ENCODE results near the gene TTR. TPM values are rescaled to one million over a fixed set of nuclear protein-coding genes. Genes with fewer than 3 reads are reported as not detected.
A peak's percentile ranks its signal among the peaks of the same experiment; 100 is the strongest.

TTR gene
- total RNA-seq, 2 donors from 2014 or later = not detected

- Mint-ChIP-seq H3K9me3 (no peaks in the 10 kb centered on the region), H3K27ac (no peak overlapping the region)
Measured at GRCh38 chr18:31598021-31598805, 6.5 kb downstream of the TTR start.

DNA sequence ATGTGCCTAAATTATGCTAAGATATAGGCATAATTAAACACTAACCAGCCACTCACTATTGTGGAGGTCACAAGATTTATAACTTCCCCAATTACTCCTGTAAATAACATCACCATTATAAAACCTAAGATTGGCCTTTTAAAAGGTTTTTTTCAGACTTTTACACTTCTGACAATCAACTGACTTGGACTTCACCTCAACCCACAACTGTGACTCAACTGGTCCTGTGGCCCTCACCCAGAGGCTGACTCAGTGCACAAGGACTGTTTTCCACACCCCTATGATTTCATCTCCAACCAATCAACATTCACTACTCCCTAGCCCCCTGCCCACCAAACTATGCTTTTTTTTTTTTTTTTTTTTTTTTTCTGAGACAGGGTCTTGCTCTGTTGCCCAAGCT lies 11.6 kb downstream of the TTR start:
- Mint-ChIP-seq H3K36me3 (no peaks in the 10 kb centered on the region), H3K27ac (no peak overlapping the region), H3K9me3 (peaks cover 3 to 5% of the 10 kb centered on the region in 2 donors)
- DNase-seq (ENCODE audit: low spot score in 2 of 2) (peak in 1 of 2 donors; percentile 6), ATAC-seq (peak; percentile 81 to 95)

More at GRCh38 chr18:31598021-31598805, 6.5 kb downstream of the TTR start:
- no peaks in the 10 kb centered on the region for H3K36me3 Mint-ChIP-seq
- ATAC-seq (no peak), DNase-seq (ENCODE audit: low spot score in 2 of 2) (no peak)

DNA sequence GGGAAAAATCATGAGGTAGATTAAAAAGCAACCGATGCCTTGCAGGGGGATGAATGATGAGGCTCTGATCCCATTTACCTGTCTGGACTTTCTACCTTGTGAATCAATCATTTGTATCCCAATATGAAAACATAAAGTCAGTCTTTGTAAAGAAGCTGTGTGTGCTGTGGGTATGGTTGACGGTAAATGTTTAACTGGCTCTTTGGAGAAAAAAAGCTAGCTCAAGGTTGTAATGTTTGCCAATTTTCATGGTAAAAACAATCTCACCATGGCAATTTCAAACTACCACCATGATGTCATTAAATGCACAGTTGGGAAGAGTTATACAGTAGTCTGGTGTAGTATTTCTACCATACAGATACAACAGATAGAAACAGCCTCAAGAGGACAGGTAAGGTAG lies 14.6 kb downstream of the TTR start:
- ATAC-seq (no peak), DNase-seq (ENCODE audit: low spot score in 2 of 2) (no peak)
- no peaks in the 10 kb centered on the region for H3K36me3 Mint-ChIP-seq
- peaks cover 3 to 5% of the 10 kb centered on the region in 2 donors for H3K9me3 Mint-ChIP-seq
- H3K27ac Mint-ChIP-seq = no peak overlapping the region

DNA sequence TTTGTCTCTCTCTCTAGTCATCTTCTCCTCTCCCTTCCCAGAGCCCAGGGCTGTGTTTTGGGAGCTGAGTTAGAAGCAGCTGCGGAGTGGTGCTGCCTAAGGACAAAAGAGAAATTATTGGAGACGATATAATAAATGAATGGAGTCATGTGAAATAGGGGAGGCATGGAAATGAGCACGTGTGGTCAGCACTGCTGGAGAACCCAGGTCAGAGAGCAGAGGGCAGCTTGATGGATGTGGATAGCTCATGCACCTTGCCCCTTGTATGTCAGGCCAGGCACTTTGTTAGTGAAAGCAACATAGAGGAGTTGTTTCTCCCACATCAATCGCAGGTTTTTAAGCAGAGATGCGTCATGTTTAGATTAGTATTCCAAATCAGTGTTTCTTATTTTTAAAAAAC lies 15.7 kb downstream of the TTR start:
- ATAC-seq = no peak
- H3K9me3 Mint-ChIP-seq = peaks cover 3 to 5% of the 10 kb centered on the region in 2 donors
- DNase-seq (ENCODE audit: low spot score in 2 of 2) = no peak
- no peak overlapping the region for H3K27ac Mint-ChIP-seq
- H3K36me3 Mint-ChIP-seq = no peaks in the 10 kb centered on the region

GRCh38 chr18:31609886-31610285 lies 18.2 kb downstream of the TTR start:
- no peaks in the 10 kb centered on the region for H3K9me3 Mint-ChIP-seq
- no peak overlapping the region for H3K27ac Mint-ChIP-seq
- no peak for ATAC-seq
- DNase-seq (ENCODE audit: low spot score in 2 of 2) = no peak
- H3K36me3 Mint-ChIP-seq = no peaks in the 10 kb centered on the region

GRCh38 chr18:31610286-31611205 lies 18.9 kb downstream of the TTR start:
- Mint-ChIP-seq H3K36me3 (no peaks in the 10 kb centered on the region), H3K27ac (no peak overlapping the region), H3K9me3 (no peaks in the 10 kb centered on the region)
- DNase-seq (ENCODE audit: low spot score in 2 of 2) = no peak
- no peak for ATAC-seq

- no peak for DNase-seq (ENCODE audit: low spot score in 2 of 2)
- no peak for ATAC-seq
- no peak overlapping the region for H3K27ac Mint-ChIP-seq
- H3K36me3 Mint-ChIP-seq = no peaks in the 10 kb centered on the region
- H3K9me3 Mint-ChIP-seq = no peaks in the 10 kb centered on the region
Measured at GRCh38 chr18:31611511-31611910, 19.8 kb downstream of the TTR start.

DNA sequence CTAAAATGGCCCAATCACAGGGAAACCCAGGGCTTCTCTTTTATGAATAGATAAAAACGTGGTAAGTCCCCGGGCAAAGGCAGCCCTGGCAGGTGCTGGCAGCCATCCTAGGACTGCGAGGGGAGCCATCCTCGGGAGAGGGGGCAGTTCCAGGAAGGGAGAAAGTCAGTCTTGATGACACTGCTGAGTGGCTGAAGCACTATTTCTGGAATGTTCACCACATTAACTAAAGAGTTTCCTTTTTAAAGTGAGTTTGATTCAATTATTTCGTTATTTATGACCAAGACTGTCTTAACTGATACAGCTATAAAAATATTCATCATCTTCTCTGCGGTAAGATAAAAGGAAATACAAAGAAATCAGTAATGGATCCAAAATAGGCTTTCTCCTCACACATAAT lies 20.4 kb downstream of the TTR start:
- no peak for ATAC-seq
- no peaks in the 10 kb centered on the region for H3K9me3 Mint-ChIP-seq
- no peaks in the 10 kb centered on the region for H3K36me3 Mint-ChIP-seq
- DNase-seq (ENCODE audit: low spot score in 2 of 2) = no peak
- H3K27ac Mint-ChIP-seq = no peak overlapping the region

GRCh38 chr18:31614044-31614443 lies 22.4 kb downstream of the TTR start:
- DNase-seq (ENCODE audit: low spot score in 2 of 2) = no peak
- no peak for ATAC-seq
- Mint-ChIP-seq H3K27ac (no peak overlapping the region), H3K36me3 (no peaks in the 10 kb centered on the region), H3K9me3 (no peaks in the 10 kb centered on the region)

DNA sequence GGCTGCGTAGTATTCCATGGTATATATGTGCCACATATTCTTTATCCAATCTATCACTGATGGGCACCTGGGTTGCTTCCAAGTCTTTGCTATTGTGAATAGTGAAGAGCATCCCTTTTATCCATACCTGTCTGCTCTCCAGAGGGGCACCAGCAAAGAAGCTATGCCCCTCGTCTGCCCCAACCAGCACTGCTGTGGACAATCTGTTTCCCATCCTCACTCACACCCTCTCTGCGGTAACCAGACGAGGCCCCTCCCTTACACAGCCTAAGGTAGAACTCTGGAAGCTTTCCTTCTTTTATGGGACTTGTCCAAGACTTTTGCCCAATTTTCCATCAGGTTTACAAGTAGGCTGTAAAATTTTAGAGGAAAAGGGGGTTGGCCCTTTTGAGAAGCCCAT lies 24.9 kb downstream of the TTR start:
- no peaks in the 10 kb centered on the region for H3K9me3 Mint-ChIP-seq
- no peaks in the 10 kb centered on the region for H3K36me3 Mint-ChIP-seq
- ATAC-seq (no peak), DNase-seq (ENCODE audit: low spot score in 2 of 2) (no peak)
- H3K27ac Mint-ChIP-seq = no peak overlapping the region

GRCh38 chr18:31617031-31617717 lies 25.5 kb downstream of the TTR start:
- DNase-seq (ENCODE audit: low spot score in 2 of 2) (no peak), ATAC-seq (no peak)
- Mint-ChIP-seq H3K27ac (no peak overlapping the region), H3K36me3 (no peaks in the 10 kb centered on the region), H3K9me3 (no peaks in the 10 kb centered on the region)

GRCh38 chr18:31618801-31619200 lies 27.1 kb downstream of the TTR start:
- no peaks in the 10 kb centered on the region for H3K36me3 Mint-ChIP-seq
- no peak for DNase-seq (ENCODE audit: low spot score in 2 of 2)
- no peak for ATAC-seq
- H3K9me3 Mint-ChIP-seq = no peaks in the 10 kb centered on the region
- no peak overlapping the region for H3K27ac Mint-ChIP-seq

- DNase-seq (ENCODE audit: low spot score in 2 of 2) (no peak), ATAC-seq (no peak)
- Mint-ChIP-seq H3K9me3 (no peaks in the 10 kb centered on the region), H3K36me3 (no peaks in the 10 kb centered on the region), H3K27ac (no peak overlapping the region)
Measured at GRCh38 chr18:31619291-31619690, 27.6 kb downstream of the TTR start.

DNA sequence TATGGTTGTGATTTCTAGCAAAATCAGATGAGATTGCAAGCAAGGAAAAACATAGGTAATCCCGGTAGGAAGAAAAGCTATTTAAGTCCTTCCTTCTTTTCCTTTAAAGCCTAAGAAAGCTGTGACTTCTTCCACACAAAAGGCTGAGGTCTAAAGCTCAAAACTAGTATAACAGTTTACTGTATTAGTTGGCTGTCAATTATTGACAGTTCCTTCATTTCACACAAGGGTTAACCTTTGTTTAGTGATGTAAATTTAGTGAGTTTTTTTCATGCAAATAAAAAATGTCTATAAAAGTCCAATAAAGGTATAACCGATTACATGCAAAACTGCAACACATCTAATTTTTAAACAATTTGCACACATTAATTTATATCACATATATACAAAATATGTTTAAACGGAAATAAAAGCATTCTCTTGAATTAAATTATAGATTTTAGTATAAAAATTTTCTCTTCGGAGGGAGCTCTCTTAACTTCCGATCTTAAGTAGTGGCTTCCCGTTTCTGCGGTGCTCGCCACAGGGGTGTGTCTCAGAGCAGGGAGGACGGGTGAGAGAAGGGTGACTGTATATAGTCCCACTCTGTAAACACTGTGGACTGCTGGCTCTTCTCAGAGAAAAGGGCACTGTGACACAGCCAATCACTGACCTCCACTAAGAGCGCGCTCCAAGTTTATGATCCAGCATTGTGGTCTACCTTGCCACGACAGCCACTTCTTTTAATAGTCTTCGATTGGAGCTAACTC lies 33.4 kb downstream of the TTR start:
- no peaks in the 10 kb centered on the region for H3K9me3 Mint-ChIP-seq

GRCh38 chr18:31626409-31626808 lies 34.7 kb downstream of the TTR start:
- ATAC-seq (no peak), DNase-seq (ENCODE audit: low spot score in 2 of 2) (no peak)
- Mint-ChIP-seq H3K36me3 (no peaks in the 10 kb centered on the region), H3K9me3 (no peaks in the 10 kb centered on the region), H3K27ac (no peak overlapping the region)

More for the DNA sequence above, 33.4 kb downstream of the TTR start:
- DNase-seq (ENCODE audit: low spot score in 2 of 2) = no peak
- no peak for ATAC-seq
- no peaks in the 10 kb centered on the region for H3K36me3 Mint-ChIP-seq
- H3K27ac Mint-ChIP-seq = no peak overlapping the region

DNA sequence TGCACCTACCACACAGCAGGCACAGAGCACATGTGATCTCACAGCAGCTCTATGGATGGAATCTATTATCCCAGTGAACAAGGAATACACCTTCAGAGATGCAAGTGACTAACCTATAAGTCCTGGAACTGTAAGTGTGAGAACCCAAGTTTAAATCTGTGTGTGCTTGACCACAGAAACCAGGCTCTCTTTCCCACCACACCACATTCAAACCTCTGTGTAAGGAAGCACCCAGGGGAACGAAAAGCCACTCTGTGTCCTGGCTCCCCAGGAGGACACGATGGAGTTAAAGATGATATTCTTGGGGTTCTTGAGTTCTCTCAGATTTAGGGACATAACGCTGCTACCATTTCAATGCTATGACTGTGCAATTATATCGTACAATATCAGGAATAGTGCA lies 38.9 kb downstream of the TTR start:
- H3K36me3 Mint-ChIP-seq = no peaks in the 10 kb centered on the region
- no peaks in the 10 kb centered on the region for H3K9me3 Mint-ChIP-seq
- no peak overlapping the region for H3K27ac Mint-ChIP-seq
- ATAC-seq (no peak), DNase-seq (ENCODE audit: low spot score in 2 of 2) (no peak)

All from activated naive CD4-positive, alpha-beta T cell treated with anti-CD3 and anti-CD28 coated beads, Interleukin-2, amount 50 U/mL, for 72 hours (primary cell).